Activated CD4-positive, alpha-beta T cell treated with anti-CD3 and anti-CD28 coated beads, Interleukin-2, amount 50 U/mL, for 24 hours (primary cell): ENCODE results near the gene THADA.
"Not testable (repeated sequence)": the region's sequence is repeated elsewhere in the genome, so short reads cannot be mapped to it uniquely, and the experiment has no call there.

ENCODE experiments used
- DNase-seq, 2 donors: peaks; one replicate each; pipeline ENCODE4 v3.0.0-alpha.2; 2020; ENCODE audit warnings: low read depth in 1 of 2, low spot score in 1 of 2

The THADA gene

GRCh38 chr2:43448011-43448821 lies 147.6 kb downstream of the THADA start:
- no peak for DNase-seq

- not testable (repeated sequence) for DNase-seq
Measured at GRCh38 chr2:43446755-43447154, 149.1 kb downstream of the THADA start.

- DNase-seq: no peak
Measured at GRCh38 chr2:43445781-43446180, 150.1 kb downstream of the THADA start.

- DNase-seq: no peak
Measured at GRCh38 chr2:43444989-43445645, 150.7 kb downstream of the THADA start.

GRCh38 chr2:43443282-43443681 lies 152.6 kb downstream of the THADA start:
- no peak for DNase-seq

GRCh38 chr2:43441195-43441594 lies 154.6 kb downstream of the THADA start:
- DNase-seq: no peak

GRCh38 chr2:43438858-43439655 lies 156.8 kb downstream of the THADA start:
- DNase-seq: no peak

- DNase-seq: no peak
Measured at GRCh38 chr2:43438342-43438741, 157.5 kb downstream of the THADA start.

- no peak for DNase-seq
Measured at GRCh38 chr2:43437363-43437762, 158.5 kb downstream of the THADA start.

GRCh38 chr2:43436431-43436830 lies 159.4 kb downstream of the THADA start:
- DNase-seq: no peak

GRCh38 chr2:43435746-43436145 lies 160.1 kb downstream of the THADA start:
- no peak for DNase-seq

- DNase-seq: no peak
Measured at GRCh38 chr2:43430489-43430888, 165.3 kb downstream of the THADA start.

- no peak for DNase-seq
Measured at GRCh38 chr2:43429369-43429768, 166.5 kb downstream of the THADA start.

GRCh38 chr2:43427032-43427424 lies 168.8 kb downstream of the THADA start:
- no peak for DNase-seq

- DNase-seq: peak; percentile 16 to 70
Measured at GRCh38 chr2:43426305-43427031, 169.4 kb downstream of the THADA start.

GRCh38 chr2:43425659-43426058 lies 170.2 kb downstream of the THADA start:
- no peak for DNase-seq

GRCh38 chr2:43424262-43425207 lies 171.3 kb downstream of the THADA start:
- no peak for DNase-seq

- no peak for DNase-seq
Measured at GRCh38 chr2:43423941-43424261, 171.9 kb downstream of the THADA start.

GRCh38 chr2:43421194-43421593 lies 174.6 kb downstream of the THADA start:
- DNase-seq: no peak

- DNase-seq: no peak
Measured at GRCh38 chr2:43420389-43420801, 175.4 kb downstream of the THADA start.
